Measurements from ENCODE around the gene ZBTB16. TPM values are rescaled to one million over a fixed set of nuclear protein-coding genes. Genes with fewer than 3 reads are reported as not detected.
A peak's percentile ranks its signal among the peaks of the same experiment; 100 is the strongest.

ZBTB16 gene
- total RNA-seq, 2 experiments from 2014 or later: 7.4 to 7.6 TPM

- Mint-ChIP-seq H3K4me1 (peaks cover 13% of the 10 kb centered on the region), H3K27me3 (peaks cover 60% of the 10 kb centered on the region), H3K27ac (peak overlapping the region; percentile 68), H3K9me3 (no peaks in the 10 kb centered on the region), H3K4me3 (peak overlapping the region; percentile 76), H3K36me3 (ENCODE audit: low read depth) (no peaks in the 10 kb centered on the region)
- DNase-seq: no peak
- ChIA-PET CTCF (interaction anchor here (0.6 to 1.1 kb wide), 4 partner anchors 10 to 387 kb away, joined by 3 to 5 read pairs (median 4); no protein-coding TSS in a partner anchor), POLR2A (interaction anchor here (1.1 kb wide), 1 partner anchor 169 kb away, joined by 4 read pairs; no protein-coding TSS in a partner anchor)
These were observed 1.7 kb downstream of the ZBTB16 start for GRCh38 chr11:114061048-114061680.

GRCh38 chr11:114061681-114062049 is 2.2 kb downstream of the ZBTB16 start:
- POLR2A ChIA-PET: no interaction called here
- Mint-ChIP-seq H3K27me3 (peaks cover 55% of the 10 kb centered on the region), H3K9me3 (no peaks in the 10 kb centered on the region)

GRCh38 chr11:114062272-114062671 is 2.8 kb downstream of the ZBTB16 start:
- Mint-ChIP-seq H3K4me3 (no peak overlapping the region), H3K4me1 (peaks cover 13% of the 10 kb centered on the region), H3K27ac (no peak overlapping the region), H3K9me3 (no peaks in the 10 kb centered on the region), H3K36me3 (ENCODE audit: low read depth) (no peaks in the 10 kb centered on the region), H3K27me3 (peaks cover 49% of the 10 kb centered on the region)
- CTCF ChIA-PET: no interaction called here
- POLR2A ChIA-PET: no interaction called here
- DNase-seq: no peak

More at GRCh38 chr11:114061681-114062049, 2.2 kb downstream of the ZBTB16 start:
- H3K4me3 Mint-ChIP-seq: peak overlapping the region; percentile 76
- peaks cover 13% of the 10 kb centered on the region for H3K4me1 Mint-ChIP-seq
- no peak for DNase-seq
- no peaks in the 10 kb centered on the region for H3K36me3 Mint-ChIP-seq (ENCODE audit: low read depth)
- CTCF ChIA-PET: no interaction called here
- H3K27ac Mint-ChIP-seq: no peak overlapping the region

- ChIA-PET POLR2A (no interaction called here), CTCF (interaction anchor here (0.6 kb wide), 1 partner anchor 96 kb away, joined by 3 read pairs; no protein-coding TSS in a partner anchor)
- no peaks in the 10 kb centered on the region for H3K36me3 Mint-ChIP-seq (ENCODE audit: low read depth)
- no peaks in the 10 kb centered on the region for H3K9me3 Mint-ChIP-seq
- H3K27me3 Mint-ChIP-seq: peaks cover 39% of the 10 kb centered on the region
- H3K4me1 Mint-ChIP-seq: peaks cover 13% of the 10 kb centered on the region
- no peak overlapping the region for H3K27ac Mint-ChIP-seq
- no peak for DNase-seq
- no peak overlapping the region for H3K4me3 Mint-ChIP-seq
These were observed 3.8 kb downstream of the ZBTB16 start for GRCh38 chr11:114063149-114063828.

- no peak overlapping the region for H3K4me3 Mint-ChIP-seq
- CTCF ChIA-PET: interaction anchor here (0.6 kb wide), 1 partner anchor 96 kb away, joined by 3 read pairs; no protein-coding TSS in a partner anchor
- peaks cover 35% of the 10 kb centered on the region for H3K27me3 Mint-ChIP-seq
- H3K36me3 Mint-ChIP-seq (ENCODE audit: low read depth): no peaks in the 10 kb centered on the region
- no peak overlapping the region for H3K27ac Mint-ChIP-seq
- no peaks in the 10 kb centered on the region for H3K9me3 Mint-ChIP-seq
- POLR2A ChIA-PET: no interaction called here
- peaks cover 12% of the 10 kb centered on the region for H3K4me1 Mint-ChIP-seq
- DNase-seq: no peak
These were observed 4.3 kb downstream of the ZBTB16 start for GRCh38 chr11:114063829-114064201.

- peaks cover 31% of the 10 kb centered on the region for H3K27me3 Mint-ChIP-seq
- ChIA-PET CTCF (interaction anchor here (0.6 kb wide), 1 partner anchor 96 kb away, joined by 3 read pairs; no protein-coding TSS in a partner anchor), POLR2A (no interaction called here)
- no peaks in the 10 kb centered on the region for H3K9me3 Mint-ChIP-seq
- H3K27ac Mint-ChIP-seq: no peak overlapping the region
- H3K4me3 Mint-ChIP-seq: no peak overlapping the region
- peaks cover 8% of the 10 kb centered on the region for H3K4me1 Mint-ChIP-seq
- no peak for DNase-seq
- H3K36me3 Mint-ChIP-seq (ENCODE audit: low read depth): no peaks in the 10 kb centered on the region
These were observed 4.7 kb downstream of the ZBTB16 start for GRCh38 chr11:114064216-114064615.

- no peak overlapping the region for H3K27ac Mint-ChIP-seq
- POLR2A ChIA-PET: no interaction called here
- no peaks in the 10 kb centered on the region for H3K9me3 Mint-ChIP-seq
- no peak for DNase-seq
- peaks cover 5% of the 10 kb centered on the region for H3K4me1 Mint-ChIP-seq
- CTCF ChIA-PET: interaction anchor here (0.6 to 1.4 kb wide), 4 partner anchors 11 to 188 kb away, joined by 3 to 7 read pairs (median 3); no protein-coding TSS in a partner anchor
- H3K4me3 Mint-ChIP-seq: no peak overlapping the region
- peaks cover 26% of the 10 kb centered on the region for H3K27me3 Mint-ChIP-seq
- no peaks in the 10 kb centered on the region for H3K36me3 Mint-ChIP-seq (ENCODE audit: low read depth)
These were observed 5.6 kb downstream of the ZBTB16 start for GRCh38 chr11:114065094-114065493.

- no peaks in the 10 kb centered on the region for H3K9me3 Mint-ChIP-seq
- POLR2A ChIA-PET: no interaction called here
- peaks cover 22% of the 10 kb centered on the region for H3K27me3 Mint-ChIP-seq
- peaks cover 3% of the 10 kb centered on the region for H3K4me1 Mint-ChIP-seq
- peak overlapping the region; percentile 7 for H3K27ac Mint-ChIP-seq
- H3K4me3 Mint-ChIP-seq: peak overlapping the region; percentile 26
- CTCF ChIA-PET: interaction anchor here (0.6 to 1.4 kb wide), 3 partner anchors 29 to 154 kb away, joined by 3 read pairs; no protein-coding TSS in a partner anchor
- DNase-seq: no peak
- H3K36me3 Mint-ChIP-seq (ENCODE audit: low read depth): no peaks in the 10 kb centered on the region
These were observed 6.6 kb downstream of the ZBTB16 start for GRCh38 chr11:114066046-114066648.

GRCh38 chr11:114068327-114068726 is 8.8 kb downstream of the ZBTB16 start:
- no peak for DNase-seq
- no peak overlapping the region for H3K4me3 Mint-ChIP-seq
- H3K9me3 Mint-ChIP-seq: no peaks in the 10 kb centered on the region

GRCh38 chr11:114070464-114071139 is 11.1 kb downstream of the ZBTB16 start:
- Mint-ChIP-seq H3K9me3 (no peaks in the 10 kb centered on the region), H3K4me3 (no peak overlapping the region), H3K36me3 (ENCODE audit: low read depth) (no peaks in the 10 kb centered on the region), H3K27me3 (no peaks in the 10 kb centered on the region), H3K4me1 (peaks cover 21% of the 10 kb centered on the region), H3K27ac (no peak overlapping the region)
- ChIA-PET CTCF (interaction anchor here (0.6 to 1.0 kb wide), 2 partner anchors 14 to 122 kb away, joined by 3 read pairs; no protein-coding TSS in a partner anchor), POLR2A (no interaction called here)
- DNase-seq: no peak

More at GRCh38 chr11:114068327-114068726, 8.8 kb downstream of the ZBTB16 start:
- Mint-ChIP-seq H3K36me3 (ENCODE audit: low read depth) (no peaks in the 10 kb centered on the region), H3K27me3 (peaks cover 2% of the 10 kb centered on the region), H3K4me1 (peaks cover 4% of the 10 kb centered on the region), H3K27ac (no peak overlapping the region)
- ChIA-PET POLR2A (no interaction called here), CTCF (no interaction called here)

- DNase-seq: no peak
- H3K27ac Mint-ChIP-seq: peak overlapping the region; percentile 79
- ChIA-PET POLR2A (no interaction called here), CTCF (interaction anchor here (0.6 to 1.1 kb wide), 3 partner anchors 24 to 294 kb away, joined by 3 to 4 read pairs (median 3); partner anchors contain the start of gene CLDN25)
- H3K4me1 Mint-ChIP-seq: peaks cover 42% of the 10 kb centered on the region
- H3K9me3 Mint-ChIP-seq: no peaks in the 10 kb centered on the region
- H3K27me3 Mint-ChIP-seq: peaks cover 17% of the 10 kb centered on the region
- no peaks in the 10 kb centered on the region for H3K36me3 Mint-ChIP-seq (ENCODE audit: low read depth)
- no peak overlapping the region for H3K4me3 Mint-ChIP-seq
These were observed 13.7 kb downstream of the ZBTB16 start for GRCh38 chr11:114073007-114073827.

GRCh38 chr11:114073828-114074381 is 14.4 kb downstream of the ZBTB16 start:
- Mint-ChIP-seq H3K27me3 (peaks cover 21% of the 10 kb centered on the region), H3K4me1 (peaks cover 47% of the 10 kb centered on the region), H3K27ac (peak overlapping the region; percentile 79), H3K4me3 (no peak overlapping the region), H3K36me3 (ENCODE audit: low read depth) (no peaks in the 10 kb centered on the region), H3K9me3 (no peaks in the 10 kb centered on the region)
- no peak for DNase-seq
- POLR2A ChIA-PET: no interaction called here
- CTCF ChIA-PET: interaction anchor here (0.6 to 1.1 kb wide), 2 partner anchors 25 to 294 kb away, joined by 3 read pairs; partner anchors contain the start of gene CLDN25
